ENCODE data around the gene CDON. TPM values are rescaled to one million over a fixed set of nuclear protein-coding genes. Genes with fewer than 3 reads are reported as not detected.

Gene CDON
- total and polyA plus RNA-seq, 2 donors (not counting 3 experiments of a cell fraction or from before 2014, with no cell fraction given), result 1.6 to 3.8 TPM

GRCh38 chr11:126076641-126077040 is 14.0 kb upstream of the CDON start:
- Histone ChIP-seq H3K4me3 (replicated peaks in 1 of 3; ENCODE audit: insufficient read depth in 1 of 3, low read depth in 1 of 3, low read length in 3 of 3) (no peak overlapping the region), H3K36me3 (ENCODE audit: control insufficient read depth in 2 of 2, extremely low read depth in 1 of 2, insufficient read depth in 2 of 2, low read length in 2 of 2) (no peaks in the 10 kb centered on the region), H3K27ac (ENCODE audit: insufficient read depth, low read depth, low read length) (no peak overlapping the region), H3K9ac (replicated peaks; ENCODE audit: extremely low read depth, insufficient read depth, low read length) (no peak overlapping the region), H3K4me2 (ENCODE audit: insufficient read depth, low read length) (no peak overlapping the region), H4K20me1 (replicated peaks; ENCODE audit: control insufficient read depth, extremely low read depth, insufficient read depth, low read length) (no peaks in the 10 kb centered on the region), H3K9me1 (replicated peaks; ENCODE audit: control insufficient read depth, extremely low read depth, insufficient read depth, low read length) (no peaks in the 10 kb centered on the region), H3K9me3 (replicated peaks; ENCODE audit: control insufficient read depth, insufficient read depth, low read length) (no peaks in the 10 kb centered on the region), H2AFZ (ENCODE audit: low read depth, low read length) (no peak overlapping the region), H3K27me3 (ENCODE audit: control insufficient read depth in 2 of 2, insufficient read depth in 2 of 2, low read length in 2 of 2) (no peaks in the 10 kb centered on the region), H3K4me1 (ENCODE audit: control insufficient read depth, extremely low read depth, insufficient read depth, low read length) (no peaks in the 10 kb centered on the region), H3K79me2 (ENCODE audit: control insufficient read depth, insufficient read depth, low read length) (no peaks in the 10 kb centered on the region)
- dilution Hi-C loops (cut with MboI; ENCODE audit: extremely low pct_ligation_motif_present, low sequenced_read_pairs), result no loop called here
- no TSS peak for BruUV-seq (replicated peaks)
- no peak for DNase-seq (ENCODE audit: low read depth, low spot score)
- intact Hi-C loops (cut with micrococcal nuclease), result no loop called here
- FAIRE-seq, result no peak
- POLR2A ChIA-PET, result no interaction called here
- TF ChIP-seq MYC (IDR thresholded peaks at IDR 0.05; ENCODE audit: low read depth, low read length), result no peak
- no peak for TF ChIP-seq CTCF (IDR thresholded peaks at IDR 0.05; ENCODE audit: extremely low read depth in 1 of 2, insufficient read depth in 1 of 2, low read depth in 1 of 2, low read length in 2 of 2)
- TF ChIP-seq GATA2 (IDR thresholded peaks at IDR 0.05; ENCODE audit: insufficient read depth, insufficient read length, low read depth, low read length), result no peak
- TF ChIP-seq EZH2 (IDR thresholded peaks at IDR 0.05; ENCODE audit: borderline replicate concordance, low read depth, low read length, severe bottlenecking), result no peak
- TF ChIP-seq FOS (IDR thresholded peaks at IDR 0.05; ENCODE audit: borderline replicate concordance, insufficient read depth, low read length), result no peak
- TF ChIP-seq JUN (IDR thresholded peaks at IDR 0.05; ENCODE audit: borderline replicate concordance, insufficient read depth, insufficient read length, low read depth), result no peak
- no peak for TF ChIP-seq POLR2A (IDR thresholded peaks at IDR 0.05; ENCODE audit: low read depth, low read length)
- no peak for TF ChIP-seq MAX (IDR thresholded peaks at IDR 0.05; ENCODE audit: insufficient read depth, insufficient read length)
- no peak for TF ChIP-seq POLR2AphosphoS5 (IDR thresholded peaks at IDR 0.05; ENCODE audit: insufficient read depth, low read depth, low read length)
- CTCF ChIA-PET, result no interaction called here
